ENCODE data around the gene COL23A1.

COL23A1 gene

GRCh38 chr5:178343306-178343705 is 246.9 kb downstream of the COL23A1 start:
- DNase-seq (ENCODE audit: low read depth, low spot score), result no peak

DNA sequence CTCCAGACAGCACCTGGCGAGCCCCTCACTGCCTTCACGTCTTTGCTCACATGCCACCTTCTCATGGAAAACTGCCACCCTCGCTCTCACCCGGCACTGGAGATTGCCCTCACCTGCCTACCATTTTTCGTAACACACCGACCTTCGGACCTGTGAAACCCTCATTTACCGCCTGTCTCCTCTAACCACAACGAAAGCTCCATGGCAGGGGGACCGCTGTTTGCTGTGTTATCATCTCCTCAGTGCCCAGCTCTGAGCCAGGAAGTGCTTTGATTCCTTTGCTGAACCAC is 248.4 kb downstream of the COL23A1 start:
- DNase-seq (ENCODE audit: low read depth, low spot score), result no peak

DNA sequence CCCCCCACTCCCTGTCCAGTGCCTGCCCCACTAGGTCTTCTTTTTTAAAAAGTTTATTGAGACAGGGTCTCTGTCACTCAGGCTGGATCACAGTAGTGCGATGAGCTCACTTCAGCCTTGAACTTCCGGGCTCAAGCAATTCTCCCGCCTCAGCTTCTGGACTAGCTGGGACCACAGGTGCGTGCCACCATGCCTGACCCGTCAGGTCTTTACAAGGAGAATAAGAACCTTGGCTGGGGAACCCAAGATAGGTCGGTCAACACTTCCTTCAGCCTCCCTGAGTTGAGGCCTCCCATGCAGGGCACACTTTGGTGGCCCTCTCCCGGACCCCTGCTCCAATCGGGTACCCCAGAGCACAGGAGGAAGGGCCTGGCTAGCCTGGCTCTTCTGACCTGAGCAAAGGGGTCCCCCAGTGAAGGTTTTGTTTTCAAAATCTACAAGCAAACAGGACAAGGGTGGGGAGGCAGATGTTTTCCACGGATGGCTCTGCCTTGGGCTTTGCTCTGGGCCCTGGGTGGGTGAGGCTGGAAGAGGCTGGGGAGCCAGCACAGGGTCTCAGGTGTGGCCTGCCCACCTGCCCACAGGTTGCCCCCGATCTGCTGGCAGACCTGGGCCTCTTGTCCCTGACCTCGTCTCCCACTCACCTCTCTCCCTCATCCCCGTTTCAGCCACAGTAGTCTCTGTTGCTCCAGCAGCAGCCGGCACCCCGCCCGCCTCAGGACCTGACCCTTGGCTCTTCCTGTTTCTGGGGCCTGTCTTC is 248.9 kb downstream of the COL23A1 start:
- DNase-seq (ENCODE audit: low read depth, low spot score), result no peak

- DNase-seq (ENCODE audit: low read depth, low spot score), result no peak
Observed at GRCh38 chr5:178340637-178341036, 249.6 kb downstream of the COL23A1 start.

- no peak for DNase-seq (ENCODE audit: low read depth, low spot score)
Observed at GRCh38 chr5:178340187-178340586, 250.0 kb downstream of the COL23A1 start.

GRCh38 chr5:178339272-178339671 is 250.9 kb downstream of the COL23A1 start:
- DNase-seq (ENCODE audit: low read depth, low spot score), result no peak

- no peak for DNase-seq (ENCODE audit: low read depth, low spot score)
Observed at GRCh38 chr5:178338750-178339144, 251.4 kb downstream of the COL23A1 start.

- no peak for DNase-seq (ENCODE audit: low read depth, low spot score)
Observed at GRCh38 chr5:178338126-178338749, 252.0 kb downstream of the COL23A1 start.

- no peak for DNase-seq (ENCODE audit: low read depth, low spot score)
Observed at GRCh38 chr5:178337334-178337741, 252.9 kb downstream of the COL23A1 start.

GRCh38 chr5:178336889-178337288 is 253.3 kb downstream of the COL23A1 start:
- no peak for DNase-seq (ENCODE audit: low read depth, low spot score)

DNA sequence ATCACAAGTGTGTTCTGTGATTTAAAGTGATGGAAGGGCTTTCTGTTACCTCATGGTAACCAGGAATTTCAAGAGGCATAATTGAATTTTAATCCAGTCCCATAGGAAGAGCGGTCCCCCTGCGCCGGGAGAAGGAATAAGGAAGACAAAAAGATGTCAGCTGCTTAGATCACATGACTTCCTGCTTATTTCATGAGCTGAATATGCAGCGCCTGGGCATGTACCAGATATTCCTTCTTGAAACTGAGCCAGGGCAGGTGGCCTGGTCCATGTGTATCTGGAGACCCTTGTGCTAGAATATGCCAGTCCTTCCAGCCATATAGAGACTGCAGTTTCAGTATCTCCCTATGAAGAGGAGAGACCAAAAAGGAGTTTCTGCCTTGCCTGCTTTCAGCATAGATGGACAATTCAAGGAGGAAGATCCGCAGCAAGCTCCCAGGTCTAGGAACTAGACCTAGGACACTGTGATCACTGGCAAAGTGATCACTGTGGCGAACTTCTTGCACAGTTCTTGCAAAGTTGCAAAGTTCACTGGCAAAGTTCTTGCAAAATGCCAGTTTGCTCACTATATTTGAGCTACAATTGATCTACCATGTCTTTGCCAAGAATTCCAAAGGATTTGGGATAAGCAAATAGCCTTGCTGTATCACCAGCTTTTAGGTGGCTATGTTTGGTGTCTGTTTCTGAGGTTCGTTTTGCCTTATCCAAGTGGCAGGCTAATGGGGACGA is 254.7 kb downstream of the COL23A1 start:
- no peak for DNase-seq (ENCODE audit: low read depth, low spot score)

GRCh38 chr5:178334861-178335260 is 255.3 kb downstream of the COL23A1 start:
- no peak for DNase-seq (ENCODE audit: low read depth, low spot score)

GRCh38 chr5:178333821-178334481 is 256.2 kb downstream of the COL23A1 start:
- no peak for DNase-seq (ENCODE audit: low read depth, low spot score)

DNA sequence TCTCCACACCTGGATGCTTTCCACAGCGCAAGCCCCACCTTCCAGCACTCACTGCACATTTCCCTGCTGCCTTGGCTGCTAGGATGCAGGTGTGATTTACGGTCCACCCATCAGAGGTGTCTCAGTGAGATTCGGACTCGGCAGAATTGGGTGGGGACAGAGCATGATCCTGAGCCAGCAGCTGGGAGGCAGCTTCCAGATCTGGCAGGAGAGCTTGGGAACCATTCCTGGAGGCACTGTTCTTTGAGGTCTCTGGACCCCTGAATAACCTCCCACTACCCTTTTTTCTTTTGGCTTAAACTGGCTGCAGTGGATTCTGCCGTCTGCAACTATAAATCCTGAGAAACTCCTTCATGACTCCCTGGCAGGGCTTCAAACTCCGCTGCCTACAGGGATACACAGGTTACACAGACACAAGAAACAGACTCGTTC is 258.0 kb downstream of the COL23A1 start:
- no peak for DNase-seq (ENCODE audit: low read depth, low spot score)

- DNase-seq (ENCODE audit: low read depth, low spot score), result no peak
Observed at GRCh38 chr5:178331491-178331996, 258.6 kb downstream of the COL23A1 start.

DNA sequence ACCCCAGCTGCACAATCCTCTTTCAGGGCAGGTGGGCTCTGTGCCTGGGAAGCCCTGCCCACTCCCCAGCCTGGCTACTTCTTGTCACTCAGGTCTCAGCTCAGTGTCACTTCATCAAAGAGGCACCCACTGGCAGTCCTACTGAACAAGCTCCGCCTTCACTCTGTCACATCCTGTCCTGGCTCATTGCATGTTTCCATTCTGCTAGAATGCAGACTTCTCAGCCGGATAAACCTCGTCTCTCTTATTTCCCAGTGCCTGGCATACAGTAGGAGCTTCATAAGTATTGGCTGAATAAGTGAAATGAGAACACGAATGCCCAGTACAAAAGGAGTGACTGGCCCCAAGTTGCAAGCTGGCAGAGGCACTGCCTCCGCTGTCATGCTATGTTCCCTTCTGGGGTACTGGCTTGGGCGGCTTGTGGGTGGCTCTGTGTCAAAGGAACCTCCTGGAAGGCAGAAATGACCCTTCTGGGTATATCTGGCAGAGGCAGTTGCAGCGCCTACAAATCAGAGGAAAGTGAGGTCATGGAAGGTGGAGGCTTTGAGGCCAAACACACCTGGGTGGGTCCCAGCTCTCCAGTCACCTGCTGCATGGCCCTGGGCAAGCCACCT is 259.3 kb downstream of the COL23A1 start:
- no peak for DNase-seq (ENCODE audit: low read depth, low spot score)

DNA sequence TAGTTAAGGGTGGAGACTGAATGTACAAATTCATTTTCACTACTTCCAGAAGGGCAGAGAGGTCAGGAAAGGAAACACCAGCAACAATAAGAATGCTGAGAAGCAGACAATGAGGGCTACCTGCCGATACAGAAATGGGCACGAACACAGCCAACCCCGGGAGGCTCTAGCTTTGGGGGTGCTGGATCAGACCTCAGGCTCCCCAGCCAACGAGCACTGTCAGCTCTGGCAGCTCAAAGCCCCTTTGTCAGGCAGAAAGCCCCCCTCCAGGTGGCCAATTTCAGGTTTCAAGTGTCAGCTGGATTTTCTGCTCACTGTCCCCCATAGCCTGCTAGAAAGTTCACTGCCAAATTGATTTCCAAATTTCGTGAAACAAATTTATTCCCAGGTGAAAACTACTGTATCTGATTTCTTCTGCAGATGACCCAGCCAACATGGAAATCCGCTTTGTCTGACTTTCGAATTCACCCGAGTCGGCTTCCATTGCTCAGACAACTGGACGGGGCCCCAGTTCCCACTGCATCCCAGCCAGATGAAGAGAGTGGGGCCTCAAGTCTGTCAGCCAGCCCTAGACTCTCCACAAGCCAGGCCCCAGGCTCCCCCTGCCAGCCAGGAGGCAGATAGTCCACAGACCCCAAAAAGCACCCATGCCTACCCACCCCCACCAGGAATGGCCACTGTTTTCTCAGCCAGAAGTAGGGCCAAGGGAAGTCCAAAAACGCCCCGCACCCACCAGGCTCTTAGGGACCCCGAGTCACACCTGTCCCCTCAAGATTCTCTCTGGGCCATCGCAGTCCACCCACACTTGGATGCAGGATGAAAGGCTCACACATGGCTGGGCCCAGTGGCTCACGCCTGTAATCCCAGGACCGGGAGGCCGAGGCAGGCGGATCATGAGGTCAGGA is 261.1 kb downstream of the COL23A1 start:
- DNase-seq (ENCODE audit: low read depth, low spot score), result no peak

DNA sequence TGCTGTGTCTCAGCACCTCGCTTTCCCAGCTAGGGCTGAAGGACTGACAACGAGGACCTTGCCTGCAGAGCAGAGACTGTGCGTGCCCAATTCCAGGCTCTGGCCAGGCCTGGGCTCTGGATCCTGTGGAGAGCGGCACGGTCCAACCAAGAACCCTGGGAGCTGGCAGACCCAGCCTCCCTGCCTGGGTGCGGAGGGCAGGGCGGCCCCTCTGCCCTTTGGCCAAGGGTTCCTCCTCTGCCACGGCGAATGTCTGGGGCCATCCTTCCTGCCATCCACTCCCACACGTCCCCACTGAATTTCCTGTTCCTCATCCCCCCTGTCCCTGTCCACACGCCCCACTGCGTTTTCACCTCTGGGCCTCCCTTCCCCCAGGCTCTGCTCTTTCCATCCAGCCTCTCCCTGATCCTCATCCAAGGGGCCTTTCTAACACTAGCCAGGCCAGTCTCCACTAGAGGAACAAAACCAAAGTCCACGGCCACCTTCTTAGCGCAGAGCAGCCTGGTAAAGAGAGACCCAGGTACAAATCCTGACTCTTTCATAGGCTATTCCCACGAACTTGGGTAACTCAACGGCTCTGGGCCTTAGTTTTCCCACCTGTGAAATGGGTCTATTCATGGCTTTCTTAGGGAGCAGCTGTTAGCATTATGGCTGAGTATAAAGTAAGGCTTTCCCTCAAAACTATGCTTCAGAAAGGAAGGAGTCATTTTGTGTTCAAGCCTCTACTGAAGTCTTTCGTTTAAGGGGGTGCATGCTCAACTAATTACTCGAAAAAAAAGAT is 262.1 kb downstream of the COL23A1 start:
- DNase-seq (ENCODE audit: low read depth, low spot score), result no peak

DNA sequence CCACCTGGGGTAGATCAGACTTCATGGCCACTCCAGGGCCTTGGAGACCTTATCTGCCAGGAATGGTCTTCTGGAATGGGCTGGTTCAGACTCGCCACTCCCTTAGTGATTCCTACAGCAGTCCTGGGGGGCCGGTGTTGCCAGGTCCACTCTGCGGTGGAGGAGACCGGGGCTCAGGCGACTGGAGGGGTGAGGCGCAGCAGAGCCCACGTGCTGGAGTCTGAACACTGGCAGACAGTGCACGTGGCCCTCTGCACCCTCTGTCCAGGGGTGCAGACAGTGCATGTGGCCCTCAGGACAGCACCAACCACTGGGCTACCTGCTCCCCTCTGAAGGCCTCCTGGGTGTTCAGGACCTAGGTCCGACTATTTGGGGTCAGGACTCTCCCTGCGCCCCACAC is 262.7 kb downstream of the COL23A1 start:
- DNase-seq (ENCODE audit: low read depth, low spot score), result no peak

GRCh38 chr5:178326374-178326715 is 263.8 kb downstream of the COL23A1 start:
- no peak for DNase-seq (ENCODE audit: low read depth, low spot score)

Measured in smooth muscle cell of the brain vasculature (primary cell).